Lung microvascular endothelial cell (primary cell): Measurements from ENCODE around the gene CINP. TPM values are rescaled to one million over a fixed set of nuclear protein-coding genes. Genes with fewer than 3 reads are reported as not detected.
"Not testable (repeated sequence)": the region's sequence is repeated elsewhere in the genome, so short reads cannot be mapped to it uniquely, and the experiment has no call there.

ENCODE experiments used
- DNase-seq, 2 donors: peaks; one replicate each; pipeline versions ENCODE4 v3.0.0 to v3.0.0-alpha.2; 2010; ENCODE audit warnings: low read depth in 2 of 2
- total RNA-seq: library from RNA; depleted of rRNA; stranded (reverse); fragments of >200 nt; gene quantifications from 2 replicates; pipeline ENCODE4 v1.2.1, GENCODE V29; 2014

The CINP gene
- total RNA-seq, 1 donor from 2014 or later: 41.7 TPM

DNA sequence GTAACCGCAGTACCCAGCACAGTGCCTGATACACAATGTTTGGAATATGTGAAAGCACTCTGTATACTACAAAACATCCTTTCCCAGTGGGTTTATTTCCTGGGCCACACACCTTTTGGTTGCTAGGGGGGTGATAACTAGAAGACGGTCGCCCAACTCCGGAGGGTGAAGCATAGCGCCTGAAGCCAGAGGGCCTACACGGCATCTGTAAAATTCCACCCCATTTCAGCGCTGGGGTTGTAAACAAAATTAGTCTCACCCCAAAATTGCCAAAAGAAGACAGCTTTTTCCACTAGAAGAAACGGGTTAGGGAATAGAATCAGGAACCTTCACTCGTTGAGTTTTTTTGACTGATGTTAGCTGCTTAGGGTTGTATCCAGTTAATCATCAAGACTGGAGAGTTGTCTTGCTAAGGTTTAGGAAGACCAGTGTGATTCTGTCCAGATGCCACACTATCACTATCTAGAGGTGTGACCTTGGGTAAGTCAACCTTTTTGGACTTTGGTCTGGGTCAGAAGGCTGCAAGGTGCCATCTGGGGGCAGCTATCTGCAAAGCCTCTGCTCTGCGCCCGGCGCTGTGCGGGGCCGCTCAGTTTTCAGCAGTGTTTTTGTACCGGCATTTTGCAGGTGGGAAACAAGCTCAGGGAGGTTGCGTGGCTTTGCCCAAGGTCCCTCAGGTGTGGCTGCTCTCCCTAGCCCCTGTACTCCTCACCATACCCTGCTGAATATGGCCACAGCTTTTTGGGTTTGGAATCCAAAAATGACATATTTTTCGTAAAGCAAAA lies 41.8 kb downstream of the CINP start:
- DNase-seq: no peak

DNA sequence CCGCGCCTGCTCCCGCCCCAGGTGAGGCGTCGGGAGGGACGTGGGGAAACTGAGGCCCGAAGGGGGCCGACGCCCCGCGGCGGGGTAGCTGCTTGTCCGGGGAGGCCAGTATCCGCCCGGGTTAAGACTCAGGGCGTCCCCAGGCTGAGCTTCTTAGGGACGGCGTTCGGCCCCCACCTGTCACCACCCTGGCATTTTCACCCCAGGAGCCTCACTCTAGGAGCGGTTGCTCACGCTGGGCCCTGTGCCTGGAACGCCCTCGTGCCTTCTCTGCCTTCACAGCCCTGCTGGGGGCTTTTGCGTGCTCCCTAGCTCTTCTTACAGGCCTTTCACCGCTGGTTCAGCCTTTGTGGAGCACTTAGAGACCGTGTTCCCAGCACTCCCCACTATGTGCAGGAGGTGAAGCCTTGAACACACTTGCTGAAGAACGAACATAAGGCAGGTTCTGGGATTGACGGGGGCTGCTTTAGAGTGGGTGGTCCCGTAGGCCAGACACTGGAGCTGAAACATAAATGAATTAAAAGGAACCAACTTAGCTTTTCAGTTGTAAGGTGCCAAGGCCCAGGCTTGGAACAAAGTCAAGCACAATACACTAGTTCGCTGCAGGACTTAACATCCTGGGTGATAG lies 42.5 kb downstream of the CINP start:
- DNase-seq: peak; percentile 44 to 59

DNA sequence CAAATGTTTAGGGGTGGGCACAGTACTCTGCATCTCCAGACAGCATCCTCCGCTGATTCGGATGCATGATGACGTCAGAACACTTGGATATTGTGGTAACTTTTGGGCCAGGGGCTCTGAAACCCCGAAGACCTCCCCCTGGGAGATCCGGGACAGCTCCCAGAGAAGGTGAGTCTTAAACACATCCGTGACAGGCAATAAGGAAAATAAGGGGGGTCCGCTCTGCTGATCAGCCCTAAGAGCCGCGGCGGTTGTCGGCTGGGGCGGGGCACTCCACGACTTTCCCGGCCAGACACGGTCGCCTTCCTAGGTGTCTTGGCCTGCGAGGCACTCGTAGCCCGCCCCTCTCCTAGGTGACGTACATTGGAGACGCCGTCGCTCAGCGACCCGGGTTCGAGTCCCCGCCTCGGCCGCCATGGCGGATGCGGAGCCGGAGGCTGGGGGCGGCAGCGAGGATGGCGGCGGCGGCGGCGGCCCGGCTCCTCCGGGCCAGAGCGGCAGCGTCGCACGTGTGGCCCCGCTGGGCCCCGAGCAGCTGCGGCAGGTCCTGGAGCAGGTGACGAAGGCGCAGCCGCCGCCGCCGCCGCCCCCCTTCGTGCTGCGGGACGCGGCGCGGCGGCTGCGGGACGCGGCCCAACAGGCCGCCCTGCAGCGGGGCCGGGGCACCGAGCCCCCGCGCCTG lies 43.2 kb downstream of the CINP start, which contains the start of gene ZNF839:
ZNF839 (plus strand) TSS at position 396 of the 682 bp plus-strand sequence; CDS start at position 416, 20 bp downstream.
- DNase-seq: peak; percentile 88 to 90

DNA sequence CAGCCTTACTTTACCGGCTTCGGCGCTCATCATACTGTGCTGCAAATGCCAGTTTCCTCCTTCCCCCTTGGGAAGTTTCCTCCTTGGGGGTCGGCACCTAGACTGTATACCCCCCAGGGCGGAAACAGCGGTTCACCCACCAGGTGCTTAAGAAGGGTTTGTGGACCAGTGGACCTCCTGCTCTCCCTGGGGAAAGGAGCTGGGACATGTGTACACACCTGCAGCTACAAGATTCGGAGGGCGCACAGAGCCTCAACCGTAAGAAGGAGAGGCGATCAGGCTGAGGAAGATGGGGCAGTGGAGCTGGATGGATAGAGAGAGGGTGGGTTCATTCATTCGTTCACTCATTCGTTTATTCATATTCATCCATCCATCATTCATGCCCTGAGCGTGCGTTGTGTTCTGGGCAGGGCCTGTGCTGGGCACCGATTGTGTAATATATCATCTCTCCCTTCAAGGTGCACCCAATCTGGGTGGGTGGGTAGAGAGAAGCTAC lies 43.9 kb downstream of the CINP start:
- DNase-seq: no peak

DNA sequence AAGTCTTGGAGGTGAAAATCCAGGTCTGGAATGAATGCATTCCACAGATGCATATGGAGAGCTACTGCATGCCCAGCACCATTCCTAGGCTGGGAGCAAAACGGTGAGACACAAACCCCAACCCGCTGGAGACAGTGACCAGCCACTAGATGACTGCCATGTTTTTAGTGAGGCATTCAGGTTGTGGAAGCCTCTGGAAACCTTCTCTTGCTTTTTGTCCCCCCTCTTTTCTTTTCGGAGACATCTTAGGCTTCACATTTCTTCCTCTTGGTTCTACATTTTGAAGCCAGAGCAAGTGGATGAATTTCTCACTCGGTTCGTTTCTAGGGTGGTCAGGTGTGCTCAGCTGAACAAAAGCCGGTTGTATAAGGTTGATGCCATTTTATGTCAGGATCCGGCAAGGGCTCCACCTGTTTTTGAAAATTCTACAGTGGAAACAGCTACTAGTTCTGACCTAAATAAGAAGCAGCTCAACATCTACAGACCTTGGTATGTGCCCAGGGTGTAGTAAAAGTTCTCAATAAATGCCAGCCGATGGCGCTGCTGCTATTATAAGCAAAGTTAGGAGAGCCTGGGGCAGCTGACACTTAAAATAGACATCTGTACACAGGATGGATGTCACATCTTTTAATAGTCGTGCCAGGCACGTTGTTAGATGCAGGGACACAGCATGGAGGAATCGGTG lies 45.0 kb downstream of the CINP start:
- DNase-seq: peak; percentile 35 to 58

DNA sequence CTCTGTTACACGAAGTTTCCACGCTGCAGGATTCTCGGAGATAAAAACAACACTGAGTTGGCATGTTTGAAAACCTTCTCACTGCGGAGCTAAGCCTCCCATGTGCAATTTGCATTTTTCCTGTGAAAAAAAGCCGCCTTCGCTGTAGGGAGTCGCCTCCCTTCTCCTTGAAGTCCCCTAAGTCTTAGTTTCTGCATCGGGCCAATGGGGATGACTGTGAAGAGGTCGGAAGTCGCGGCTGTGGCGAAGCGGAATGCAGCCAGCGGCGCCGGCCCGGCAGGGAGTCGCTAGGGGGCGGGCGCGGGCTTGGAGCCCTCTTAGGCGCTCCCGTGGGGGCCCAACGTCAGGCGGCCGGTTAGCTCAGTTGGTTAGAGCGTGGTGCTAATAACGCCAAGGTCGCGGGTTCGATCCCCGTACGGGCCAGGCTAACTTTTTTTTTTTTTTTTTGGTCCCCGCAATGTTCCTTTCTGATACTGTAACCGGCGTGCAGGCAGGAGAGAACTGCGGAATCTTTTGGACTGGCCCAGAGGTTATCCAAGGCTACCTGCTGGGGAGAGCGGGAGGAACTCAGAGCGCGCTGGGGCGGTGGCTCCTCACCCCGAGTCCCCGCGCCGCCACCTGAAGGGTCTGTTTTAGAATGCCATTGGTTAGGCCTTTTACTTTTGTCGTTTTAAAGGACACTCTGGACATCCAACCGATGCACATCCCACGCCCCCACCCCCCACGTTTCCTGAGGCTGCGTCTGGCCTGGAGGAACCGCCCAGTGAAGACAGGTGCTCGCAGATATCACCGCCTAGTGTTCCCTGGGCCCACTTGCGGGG lies 45.7 kb downstream of the CINP start:
- DNase-seq: peak; percentile 93

DNA sequence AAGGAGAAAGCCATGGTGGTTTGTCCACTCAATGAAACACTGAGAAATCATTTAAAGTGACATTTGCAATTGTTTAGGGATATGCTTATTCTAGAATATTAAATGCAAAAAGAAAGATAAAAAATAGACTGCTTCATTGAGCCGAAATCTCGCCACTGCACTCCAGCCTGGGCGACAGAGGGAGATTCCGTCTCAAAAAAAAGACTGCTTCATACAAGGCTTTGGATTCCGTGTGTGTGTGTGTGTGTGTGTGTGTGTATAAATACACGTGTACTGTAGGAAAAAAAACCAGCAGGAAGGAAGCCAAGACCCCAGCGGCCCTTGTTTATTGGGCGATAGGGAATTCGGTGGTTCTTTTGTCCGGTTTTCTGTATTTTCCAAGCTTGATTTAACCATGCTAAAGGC lies 46.4 kb downstream of the CINP start:
- DNase-seq: peak; percentile 58 to 75

DNA sequence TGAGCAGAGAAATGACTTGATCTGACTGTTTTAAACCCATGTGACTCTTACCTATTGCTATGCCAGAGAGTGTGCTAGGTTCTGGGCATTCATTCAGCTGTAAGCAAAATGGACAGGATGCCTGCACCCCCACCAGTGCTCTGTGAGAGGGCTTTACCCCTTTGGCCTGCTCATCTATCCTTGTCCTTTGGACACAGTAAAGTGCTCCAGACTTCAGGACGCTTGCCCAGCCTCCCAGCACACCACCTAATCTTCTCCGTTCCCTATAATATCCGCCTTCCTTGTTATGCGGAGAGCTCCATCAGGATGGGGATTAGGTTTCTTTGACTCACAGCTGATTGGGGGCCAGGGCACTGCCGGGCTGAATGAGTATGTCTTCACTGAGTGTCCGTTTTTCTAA lies 47.6 kb downstream of the CINP start:
- no peak for DNase-seq

DNA sequence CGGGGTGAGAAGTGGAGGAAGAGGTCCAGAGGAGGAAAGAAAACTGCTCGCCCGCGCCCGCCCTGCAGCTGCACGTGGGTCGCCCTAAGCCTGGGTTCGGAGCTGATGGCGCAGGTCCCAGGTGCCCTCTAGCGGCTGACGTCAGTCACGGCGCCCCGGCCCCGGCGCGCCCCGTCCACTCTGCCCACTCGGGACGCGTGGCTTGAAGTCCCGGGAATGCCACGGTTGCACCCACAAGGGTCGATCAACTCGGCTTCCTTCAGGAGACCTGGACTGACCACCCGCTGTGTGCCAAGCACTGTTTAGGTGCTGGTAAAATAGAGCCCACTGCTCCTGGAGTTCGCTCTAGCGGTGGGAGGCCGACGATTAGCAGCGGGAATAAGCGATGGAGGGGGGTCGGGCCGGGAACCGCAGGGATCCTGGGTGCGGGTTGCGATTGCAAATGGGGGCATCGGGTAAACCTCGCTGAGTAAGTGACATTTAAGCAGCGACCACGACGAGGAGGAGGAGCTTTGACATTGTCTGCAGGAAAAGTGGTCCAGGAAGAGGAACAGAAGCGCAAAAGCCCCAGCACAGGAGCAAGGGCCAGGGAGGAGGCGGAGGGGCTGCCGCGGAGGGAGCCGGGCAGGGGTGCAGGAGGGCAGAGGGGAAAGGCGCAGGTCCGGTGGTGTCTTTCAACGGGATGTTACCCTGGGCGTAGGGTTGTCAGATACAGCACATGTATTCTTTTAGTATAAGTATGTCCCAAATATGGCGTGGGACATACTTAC lies 48.3 kb downstream of the CINP start:
- DNase-seq: peak; percentile 83 to 84

DNA sequence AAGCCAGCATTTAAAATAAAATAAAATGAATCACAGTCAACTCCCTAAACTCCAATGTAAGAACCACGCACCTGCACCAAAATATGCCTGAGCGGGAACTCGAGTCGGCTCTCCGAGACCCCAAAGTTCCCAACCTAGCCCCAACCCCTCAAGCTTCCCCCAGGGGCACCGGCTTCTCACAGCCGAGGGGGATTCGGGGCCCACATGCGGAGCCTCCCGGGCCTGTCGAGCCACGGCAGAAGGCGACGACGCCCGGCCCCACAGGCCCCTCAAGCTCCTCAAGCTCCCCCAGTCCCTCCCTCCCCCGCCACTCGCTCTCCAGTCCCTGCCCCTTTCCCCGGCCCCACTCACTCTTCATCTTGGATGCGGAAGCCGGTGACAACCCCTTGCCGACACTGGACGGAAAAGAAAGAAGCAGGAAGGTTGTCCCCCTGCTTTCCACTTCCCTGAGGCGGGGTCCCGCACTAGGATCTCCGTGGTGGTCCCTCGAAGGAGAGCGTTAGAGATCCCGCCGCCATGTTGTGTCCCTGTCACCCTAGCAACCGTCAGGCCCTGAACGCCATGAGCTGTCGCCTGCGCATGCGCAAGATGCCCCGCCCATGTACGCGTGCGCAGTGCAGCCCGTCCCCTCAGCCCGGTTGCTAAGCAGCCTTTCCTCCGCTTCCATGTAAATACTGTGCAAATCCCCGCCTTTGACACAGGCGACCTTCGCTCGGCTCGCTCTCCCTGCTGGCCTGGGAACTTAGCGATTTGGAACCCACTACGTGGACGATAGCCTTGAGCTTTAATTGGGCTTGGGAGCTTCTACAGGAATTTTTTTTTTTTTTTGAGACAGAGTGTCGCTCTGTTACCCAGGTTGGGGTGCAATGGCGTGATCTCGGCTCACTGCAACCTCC lies 57.8 kb downstream of the CINP start, which contains the start of gene MOK:
MOK (minus strand) TSS at position 554 of the 896 bp plus-strand sequence; CDS start at position 358, 196 bp downstream.
- peak; percentile 98 to 99 for DNase-seq

DNA sequence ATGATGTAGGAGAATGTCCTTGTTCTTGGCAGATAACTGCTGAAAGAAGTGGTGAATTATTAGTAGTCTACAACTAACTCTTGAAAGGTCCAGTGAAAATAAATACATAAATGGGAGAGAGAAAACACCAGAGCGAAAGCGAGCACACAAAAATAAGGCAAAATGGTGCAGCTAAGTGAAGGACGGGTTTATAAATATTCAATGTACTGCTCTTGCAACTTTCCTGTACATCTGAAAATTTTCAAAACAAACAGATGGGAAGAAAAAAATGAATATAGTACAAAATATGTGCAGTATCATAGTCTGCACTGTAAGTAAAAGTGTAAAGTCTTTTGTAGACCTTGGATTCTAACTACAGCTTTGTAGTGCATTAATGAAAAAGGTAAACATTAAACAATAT lies 59.0 kb downstream of the CINP start:
- DNase-seq: no peak

DNA sequence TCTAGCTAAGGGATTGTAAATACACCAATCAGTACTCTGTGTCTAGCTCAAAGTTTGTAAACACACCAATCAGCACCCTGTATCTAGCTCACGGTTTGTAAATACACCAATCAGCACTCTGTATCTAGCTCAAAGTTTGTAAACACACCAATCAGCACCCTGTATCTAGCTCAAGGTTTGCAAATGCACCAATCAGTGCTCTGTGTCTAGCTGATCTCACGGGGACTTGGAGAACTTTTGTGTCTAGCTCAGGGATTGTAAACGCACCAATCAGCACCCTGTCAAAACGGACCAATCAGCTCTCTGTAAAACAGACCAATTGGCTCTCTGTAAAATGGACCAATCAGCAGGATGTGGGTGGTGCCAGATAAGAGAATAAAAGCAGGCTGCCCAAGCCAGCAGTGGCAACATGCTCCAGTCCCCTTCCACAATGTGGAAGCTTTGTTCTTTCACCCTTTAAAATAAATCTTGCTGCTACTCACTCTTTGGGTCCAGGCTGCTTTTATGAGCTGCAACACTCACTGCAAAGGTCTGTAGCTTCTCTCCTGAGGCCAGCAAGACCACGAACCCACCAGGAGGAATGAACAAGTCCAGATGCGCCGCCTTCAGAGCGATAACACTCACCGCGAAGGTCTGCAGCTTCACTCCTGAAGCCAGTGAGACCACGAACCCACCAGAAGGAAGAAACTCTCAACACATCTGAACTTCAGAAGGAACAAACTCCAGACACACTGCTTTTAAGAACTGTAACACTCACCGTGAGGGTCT lies 64.2 kb downstream of the CINP start:
- DNase-seq: not testable (repeated sequence)

Other genes starting within 250 kb of the CINP start
- gene WDR20, start 223.0 kb downstream of the CINP start, total RNA-seq: 10.2 and 17.5 TPM in 2 replicates
- 0.65 and 1.2 TPM in 2 replicates for gene MOK, start 57.7 kb downstream of the CINP start, total RNA-seq
- gene ZNF839, start 43.1 kb downstream of the CINP start, total RNA-seq: 4.0 and 5.0 TPM in 2 replicates
- 6.1 and 8.9 TPM in 2 replicates for gene TECPR2, start 51 bp upstream of the CINP start, total RNA-seq
- gene ANKRD9, start 146.9 kb upstream of the CINP start, total RNA-seq: 3.9 and 5.8 TPM in 2 replicates
- gene RCOR1, start 229.8 kb upstream of the CINP start, total RNA-seq: 7.6 and 8.1 TPM in 2 replicates